CD4-positive, alpha-beta T cell (primary cell): Measurements from ENCODE around the gene PRDM16. TPM values are rescaled to one million over a fixed set of nuclear protein-coding genes. Genes with fewer than 3 reads are reported as not detected.

Experiments used
- ATAC-seq: fragments of 200-7000 bp; cut with Tn5 transposase; one replicate; pipeline ENCODE4 v1.10.0; 2022; ENCODE audit warnings: mild to moderate bottlenecking; ENCODE audit not compliant: poor library complexity
- CTCF ChIA-PET: fragments of 350-600 bp; sonication (Branson Sonifier 250); formaldehyde crosslinking; loops from one replicate; lab custom pipeline; 2021; ENCODE audit warnings: antibody characterized with exemption, inconsistent platforms; lab: Charles Lee
- POLR2A ChIA-PET: fragments of 350-600 bp; sonication (Branson Sonifier 250); formaldehyde crosslinking; loops from one replicate; lab custom pipeline; 2021; ENCODE audit warnings: antibody characterized with exemption, inconsistent platforms; lab: Charles Lee
- DNase-seq, 14 experiments: peaks; one replicate each; pipeline ENCODE4 v3.0.0-alpha.2; 2013 to 2020; ENCODE audit warnings: mixed read lengths in 2 of 14
- H3K27ac ChIP-seq, 2 donors: one replicate each; pipeline versions ENCODE4 v1.5.1 to v1.7.0; 2013; ENCODE audit warnings: low read length in 2 of 2, low read depth in 1 of 2, mild to moderate bottlenecking in 1 of 2
- H3K27me3 ChIP-seq, 2 experiments: 1 replicate in 1 of 2; 2 replicates in 1 of 2; pipeline versions ENCODE4 v1.6.1 to v1.7.0; 2013; ENCODE audit warnings: low read length in 2 of 2, control low read depth in 1 of 2, mild to moderate bottlenecking in 1 of 2, moderate library complexity in 1 of 2; ENCODE audit not compliant: insufficient read depth in 2 of 2, control insufficient read depth in 1 of 2
- H3K36me3 ChIP-seq: one replicate; pipeline ENCODE4 v1.6.1; 2013; ENCODE audit warnings: low read length, control low read depth; ENCODE audit not compliant: insufficient read depth
- H3K4me1 ChIP-seq: one replicate; pipeline ENCODE4 v1.6.1; 2013; ENCODE audit warnings: low read length, control low read depth; ENCODE audit not compliant: insufficient read depth
- H3K4me3 ChIP-seq: one replicate; pipeline ENCODE4 v1.5.1; 2013; ENCODE audit warnings: mild to moderate bottlenecking, low read length, moderate library complexity
- H3K9me3 ChIP-seq, 2 experiments: 1 replicate in 1 of 2; 2 replicates in 1 of 2; pipeline versions ENCODE4 v1.6.1 to v1.7.0; 2013; ENCODE audit warnings: low read length in 2 of 2, mild to moderate bottlenecking in 2 of 2, control low read depth in 1 of 2, moderate library complexity in 1 of 2; ENCODE audit not compliant: control insufficient read depth in 1 of 2, insufficient read depth in 1 of 2
- H3K27ac Mint-ChIP-seq: one replicate; pipeline ENCODE4 v1.8.0; 2020; ENCODE audit warnings: mixed read lengths
- H3K27me3 Mint-ChIP-seq: one replicate; pipeline ENCODE4 v1.8.0; 2021; ENCODE audit warnings: mixed read lengths
- H3K36me3 Mint-ChIP-seq: one replicate; pipeline ENCODE4 v1.8.0; 2021; ENCODE audit warnings: low read depth, mixed read lengths
- H3K4me1 Mint-ChIP-seq: one replicate; pipeline ENCODE4 v1.8.0; 2021; ENCODE audit warnings: low read depth, mixed read lengths
- H3K4me3 Mint-ChIP-seq: one replicate; pipeline ENCODE4 v1.8.0; 2020; ENCODE audit warnings: mild to moderate bottlenecking, mixed read lengths
- H3K9me3 Mint-ChIP-seq: one replicate; pipeline ENCODE4 v1.8.0; 2020; ENCODE audit warnings: mixed read lengths
- intact Hi-C, 2 experiments: fragments of 100-400 bp; cut with DNase I in 1 of 2; cut with micrococcal nuclease in 1 of 2; formaldehyde crosslinking; loops; one replicate each; pipeline versions ENCODE4 v1.15.1 to v1.9.0; 2023 to 2025; cut with DNase I, micrococcal nuclease
- total RNA-seq, 174 experiments: library from RNA in 2 of 174; stranded (reverse) in 2 of 174; gene quantifications; one replicate each; pipeline ENCODE4 v1.2.3 and lab custom pipeline; 2021 to 2026
- TF ChIP-seq, protein P1 (sequence below): fragments of 200-600 bp; IDR thresholded peaks from one replicate; pipeline ENCODE4 v1.8.0; 2022; ENCODE audit warnings: antibody characterized with exemption, mild to moderate bottlenecking

PRDM16 gene
- total RNA-seq, 2 experiments from 2014 or later: not detected

- ChIA-PET CTCF (no interaction called here), POLR2A (no interaction called here)
- H3K27me3 ChIP-seq: peaks cover 3 to 6% of the 10 kb centered on the region in 2 experiments
- no peaks in the 10 kb centered on the region for H3K9me3 Mint-ChIP-seq
- H3K27ac ChIP-seq: no peak overlapping the region
- ATAC-seq (no peak), DNase-seq (no peak)
- TF ChIP-seq, protein P1, sequence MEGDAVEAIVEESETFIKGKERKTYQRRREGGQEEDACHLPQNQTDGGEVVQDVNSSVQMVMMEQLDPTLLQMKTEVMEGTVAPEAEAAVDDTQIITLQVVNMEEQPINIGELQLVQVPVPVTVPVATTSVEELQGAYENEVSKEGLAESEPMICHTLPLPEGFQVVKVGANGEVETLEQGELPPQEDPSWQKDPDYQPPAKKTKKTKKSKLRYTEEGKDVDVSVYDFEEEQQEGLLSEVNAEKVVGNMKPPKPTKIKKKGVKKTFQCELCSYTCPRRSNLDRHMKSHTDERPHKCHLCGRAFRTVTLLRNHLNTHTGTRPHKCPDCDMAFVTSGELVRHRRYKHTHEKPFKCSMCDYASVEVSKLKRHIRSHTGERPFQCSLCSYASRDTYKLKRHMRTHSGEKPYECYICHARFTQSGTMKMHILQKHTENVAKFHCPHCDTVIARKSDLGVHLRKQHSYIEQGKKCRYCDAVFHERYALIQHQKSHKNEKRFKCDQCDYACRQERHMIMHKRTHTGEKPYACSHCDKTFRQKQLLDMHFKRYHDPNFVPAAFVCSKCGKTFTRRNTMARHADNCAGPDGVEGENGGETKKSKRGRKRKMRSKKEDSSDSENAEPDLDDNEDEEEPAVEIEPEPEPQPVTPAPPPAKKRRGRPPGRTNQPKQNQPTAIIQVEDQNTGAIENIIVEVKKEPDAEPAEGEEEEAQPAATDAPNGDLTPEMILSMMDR: no peak
- H3K4me3 Mint-ChIP-seq: no peak overlapping the region
- H3K27me3 Mint-ChIP-seq: peaks cover 6% of the 10 kb centered on the region
- intact Hi-C loops: no loop called here
- no peak overlapping the region for H3K27ac Mint-ChIP-seq
- no peaks in the 10 kb centered on the region for H3K36me3 Mint-ChIP-seq
- H3K36me3 ChIP-seq: no peaks in the 10 kb centered on the region
- no peaks in the 10 kb centered on the region for H3K4me1 Mint-ChIP-seq
- no peaks in the 10 kb centered on the region for H3K4me1 ChIP-seq
- H3K9me3 ChIP-seq: no peaks in the 10 kb centered on the region
- H3K4me3 ChIP-seq: no peak overlapping the region
These were observed 367.4 kb downstream of the PRDM16 start for GRCh38 chr1:3436451-3436850.

DNA sequence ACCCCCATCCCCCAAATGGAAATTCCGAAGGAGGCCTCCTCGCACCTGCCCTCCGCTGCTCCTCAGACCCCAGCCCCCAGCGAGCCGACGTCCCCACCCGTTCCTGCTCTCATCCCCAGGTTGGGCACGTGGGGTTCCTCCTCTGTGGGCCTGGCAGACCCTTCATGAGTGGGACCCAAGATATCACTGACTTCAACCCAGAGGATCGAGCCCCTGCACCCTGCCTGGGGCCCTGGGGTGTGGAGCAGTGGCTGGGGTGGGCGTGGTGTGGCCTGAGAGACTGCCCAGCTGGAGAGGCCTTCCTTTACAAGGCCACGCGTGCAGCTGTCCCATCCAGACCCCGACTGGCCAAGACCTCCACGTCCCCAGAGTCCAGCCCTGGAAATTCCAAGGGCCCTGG, 367.9 kb downstream of the PRDM16 start:
- ChIA-PET POLR2A (no interaction called here), CTCF (interaction anchor here (0.5 kb wide), 1 partner anchor 400 kb away, joined by 3 read pairs; no protein-coding TSS in a partner anchor)
- H3K9me3 Mint-ChIP-seq: no peaks in the 10 kb centered on the region
- H3K27me3 ChIP-seq: peaks cover 3 to 6% of the 10 kb centered on the region in 2 experiments
- TF ChIP-seq, protein P1: no peak
- no peaks in the 10 kb centered on the region for H3K36me3 ChIP-seq
- H3K36me3 Mint-ChIP-seq: no peaks in the 10 kb centered on the region
- H3K9me3 ChIP-seq: no peaks in the 10 kb centered on the region
- no peaks in the 10 kb centered on the region for H3K4me1 Mint-ChIP-seq
- no peaks in the 10 kb centered on the region for H3K4me1 ChIP-seq
- DNase-seq: no peak
- H3K27me3 Mint-ChIP-seq: peaks cover 7% of the 10 kb centered on the region
- no peak for ATAC-seq
- intact Hi-C loops: no loop called here
- H3K4me3 ChIP-seq: no peak overlapping the region
- no peak overlapping the region for H3K27ac ChIP-seq
- H3K4me3 Mint-ChIP-seq: no peak overlapping the region
- H3K27ac Mint-ChIP-seq: no peak overlapping the region

GRCh38 chr1:3438661-3439180, 369.7 kb downstream of the PRDM16 start:
- Mint-ChIP-seq H3K36me3 (no peaks in the 10 kb centered on the region), H3K9me3 (no peaks in the 10 kb centered on the region), H3K4me3 (no peak overlapping the region), H3K4me1 (no peaks in the 10 kb centered on the region), H3K27ac (no peak overlapping the region), H3K27me3 (peaks cover 11% of the 10 kb centered on the region)
- intact Hi-C loops: no loop called here
- DNase-seq: no peak
- no peaks in the 10 kb centered on the region for H3K36me3 ChIP-seq
- POLR2A ChIA-PET: no interaction called here
- CTCF ChIA-PET: no interaction called here
- no peak for ATAC-seq
- no peak overlapping the region for H3K4me3 ChIP-seq
- TF ChIP-seq, protein P1: no peak
- no peaks in the 10 kb centered on the region for H3K9me3 ChIP-seq
- no peaks in the 10 kb centered on the region for H3K4me1 ChIP-seq
- no peak overlapping the region for H3K27ac ChIP-seq
- H3K27me3 ChIP-seq: peaks cover 3 to 11% of the 10 kb centered on the region in 2 experiments
